Sigmoid colon (tissue), 3 donors: ENCODE measurements around the gene RGS14.
"Not testable (repeated sequence)": the region's sequence is repeated elsewhere in the genome, so short reads cannot be mapped to it uniquely, and the experiment has no call there.

ENCODE experiments used
- POLR2A ChIP-seq, 2 donors: fragments of 450-650 bp; IDR thresholded peaks; one replicate each; pipeline ENCODE4 v1.6.1; 2016; ENCODE audit warnings: antibody characterized with exemption in 2 of 2, mild to moderate bottlenecking in 2 of 2, moderate library complexity in 2 of 2
- TF ChIP-seq, protein P1 (sequence below), 4 experiments: fragments of 450-650 bp in 3 of 4; fragments of 200-600 bp in 1 of 4; IDR thresholded peaks; one replicate each; pipeline ENCODE4 v1.5.1; 2016 to 2019; ENCODE audit warnings: antibody characterized with exemption in 4 of 4, mild to moderate bottlenecking in 3 of 4, moderate library complexity in 2 of 4

DNA sequence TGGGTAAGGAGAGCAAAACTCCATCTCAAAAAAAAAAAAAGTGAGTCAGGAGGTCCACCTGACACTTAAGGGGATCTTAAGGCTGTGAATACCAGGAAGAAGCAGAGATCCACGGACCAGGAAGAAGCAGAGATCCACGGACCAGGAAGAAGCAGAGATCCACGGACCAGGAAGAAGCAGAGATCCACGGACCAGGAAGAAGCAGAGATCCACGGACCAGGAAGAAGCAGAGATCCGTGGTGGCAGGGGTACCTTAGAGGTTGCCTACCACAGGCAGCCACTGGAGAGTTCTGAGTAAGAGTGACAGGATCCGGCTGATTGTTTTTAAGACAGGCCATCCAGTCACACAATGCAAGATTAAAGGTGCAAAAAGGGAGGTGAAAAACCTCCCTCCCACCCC is 62.7 kb downstream of the RGS14 start:
- TF ChIP-seq, protein P1, sequence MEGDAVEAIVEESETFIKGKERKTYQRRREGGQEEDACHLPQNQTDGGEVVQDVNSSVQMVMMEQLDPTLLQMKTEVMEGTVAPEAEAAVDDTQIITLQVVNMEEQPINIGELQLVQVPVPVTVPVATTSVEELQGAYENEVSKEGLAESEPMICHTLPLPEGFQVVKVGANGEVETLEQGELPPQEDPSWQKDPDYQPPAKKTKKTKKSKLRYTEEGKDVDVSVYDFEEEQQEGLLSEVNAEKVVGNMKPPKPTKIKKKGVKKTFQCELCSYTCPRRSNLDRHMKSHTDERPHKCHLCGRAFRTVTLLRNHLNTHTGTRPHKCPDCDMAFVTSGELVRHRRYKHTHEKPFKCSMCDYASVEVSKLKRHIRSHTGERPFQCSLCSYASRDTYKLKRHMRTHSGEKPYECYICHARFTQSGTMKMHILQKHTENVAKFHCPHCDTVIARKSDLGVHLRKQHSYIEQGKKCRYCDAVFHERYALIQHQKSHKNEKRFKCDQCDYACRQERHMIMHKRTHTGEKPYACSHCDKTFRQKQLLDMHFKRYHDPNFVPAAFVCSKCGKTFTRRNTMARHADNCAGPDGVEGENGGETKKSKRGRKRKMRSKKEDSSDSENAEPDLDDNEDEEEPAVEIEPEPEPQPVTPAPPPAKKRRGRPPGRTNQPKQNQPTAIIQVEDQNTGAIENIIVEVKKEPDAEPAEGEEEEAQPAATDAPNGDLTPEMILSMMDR (IDR thresholded peaks at IDR 0.05), result not testable (repeated sequence)
- not testable (repeated sequence) for TF ChIP-seq POLR2A (IDR thresholded peaks at IDR 0.05)
